Bronchial epithelial cell (primary cell): ENCODE data around the gene CD82. TPM values are rescaled to one million over a fixed set of nuclear protein-coding genes. Genes with fewer than 3 reads are reported as not detected.
A peak's percentile ranks its signal among the peaks of the same experiment; 100 is the strongest.

ENCODE experiments used
- DNase-seq: peaks from one replicate; pipeline ENCODE4 v3.0.0-alpha.2; 2010; ENCODE audit warnings: low read depth
- FAIRE-seq: peaks from 2 replicates; lab custom pipeline; 2011; peaks lifted over from hg19 to GRCh38; lab: Jason Lieb, UNC
- H3K27me3 ChIP-seq: 2 replicates; pipeline ENCODE4 v1.5.1; 2011; ENCODE audit warnings: low read length; ENCODE audit not compliant: control insufficient read depth, insufficient read depth
- H3K36me3 ChIP-seq: 2 replicates; pipeline ENCODE4 v1.5.1; 2011; ENCODE audit warnings: low read length; ENCODE audit not compliant: control insufficient read depth, insufficient read depth
- H3K4me3 ChIP-seq: 2 replicates; pipeline ENCODE4 v1.5.1; 2011; ENCODE audit warnings: mild to moderate bottlenecking, low read depth, low read length, control low read depth
- CTCF ChIP-seq: IDR thresholded peaks from 2 replicates; pipeline ENCODE4 v1.5.1; 2011; ENCODE audit warnings: mild to moderate bottlenecking, moderate library complexity, low read length, control low read depth, inconsistent platforms; ENCODE audit not compliant: insufficient read depth, severe bottlenecking
- total RNA-seq: library from RNA; depleted of rRNA; stranded (reverse); fragments of >200 nt; gene quantifications from 2 replicates; pipeline ENCODE4 v1.2.1, GENCODE V29; 2014

CD82 gene
- total RNA-seq, 1 donor from 2014 or later = 48.7 TPM

GRCh38 chr11:44573333-44573732 is 7.9 kb downstream of the CD82 start:
- no peak for TF ChIP-seq CTCF
- Histone ChIP-seq H3K27me3 (no peaks in the 10 kb centered on the region), H3K4me3 (no peak overlapping the region), H3K36me3 (peaks cover 10% of the 10 kb centered on the region)
- FAIRE-seq = no peak
- peak; percentile 61 for DNase-seq

DNA sequence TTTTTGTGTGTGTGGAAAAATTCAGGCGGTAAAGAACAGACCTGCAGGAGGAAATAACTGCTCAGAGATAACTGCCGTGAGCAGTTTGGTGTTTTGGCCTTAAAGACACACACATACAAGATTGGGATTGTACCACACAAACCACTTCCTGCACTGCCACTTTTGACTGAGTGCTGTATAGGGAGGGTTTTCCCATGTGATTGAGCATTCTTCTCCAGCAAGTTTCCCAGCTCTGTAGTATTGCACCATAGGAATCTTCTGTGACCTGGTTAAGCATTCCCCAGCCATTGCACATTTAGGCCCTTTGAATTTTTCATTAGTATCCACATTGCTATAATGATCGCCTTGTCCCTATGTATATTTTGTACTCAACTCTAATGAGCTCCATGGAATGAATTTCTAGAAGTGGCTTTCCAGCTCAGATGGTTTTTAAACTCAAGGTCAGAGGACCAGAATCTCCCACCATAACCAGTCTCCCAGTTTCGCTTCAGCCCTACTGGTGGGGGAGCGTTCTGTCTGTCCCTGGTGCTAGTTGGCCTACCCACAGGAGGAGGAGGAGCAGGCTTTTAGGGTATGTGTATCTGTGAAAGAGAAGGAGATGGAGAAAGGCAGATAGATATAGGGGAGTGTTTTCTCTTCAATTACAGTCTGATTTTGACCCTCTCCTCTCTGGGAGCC is 9.3 kb downstream of the CD82 start:
- Histone ChIP-seq H3K27me3 (no peaks in the 10 kb centered on the region), H3K4me3 (no peak overlapping the region), H3K36me3 (peaks cover 9% of the 10 kb centered on the region)
- DNase-seq (peak; percentile 97), FAIRE-seq (peak; percentile 43)
- TF ChIP-seq CTCF = no peak

GRCh38 chr11:44575288-44575672 is 9.8 kb downstream of the CD82 start:
- DNase-seq (peak; percentile 88), FAIRE-seq (no peak)
- Histone ChIP-seq H3K27me3 (no peaks in the 10 kb centered on the region), H3K4me3 (no peak overlapping the region), H3K36me3 (peaks cover 9% of the 10 kb centered on the region)
- no peak for TF ChIP-seq CTCF

DNA sequence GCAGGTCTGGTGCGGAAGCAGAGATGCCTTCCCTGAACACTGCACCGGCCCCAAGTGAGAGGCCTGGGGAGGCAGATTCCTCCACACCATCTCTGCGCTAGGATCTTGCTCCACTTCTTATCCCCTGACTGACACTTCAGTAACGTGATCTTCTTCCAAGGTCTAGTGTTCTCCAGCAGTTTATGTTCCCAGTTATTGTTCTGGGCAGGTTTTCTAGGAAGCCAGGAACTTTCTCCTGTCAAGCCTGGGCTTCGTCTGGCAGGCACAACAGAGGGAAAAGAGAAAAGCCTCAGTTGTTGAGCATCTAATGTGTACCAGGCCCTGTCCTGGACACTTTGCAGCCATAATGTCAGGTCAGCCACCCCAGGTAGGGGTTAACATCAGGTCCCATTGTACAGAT is 10.5 kb downstream of the CD82 start:
- Histone ChIP-seq H3K4me3 (no peak overlapping the region), H3K36me3 (peaks cover 6% of the 10 kb centered on the region), H3K27me3 (no peaks in the 10 kb centered on the region)
- no peak for DNase-seq
- no peak for TF ChIP-seq CTCF
- FAIRE-seq = peak; percentile 98

DNA sequence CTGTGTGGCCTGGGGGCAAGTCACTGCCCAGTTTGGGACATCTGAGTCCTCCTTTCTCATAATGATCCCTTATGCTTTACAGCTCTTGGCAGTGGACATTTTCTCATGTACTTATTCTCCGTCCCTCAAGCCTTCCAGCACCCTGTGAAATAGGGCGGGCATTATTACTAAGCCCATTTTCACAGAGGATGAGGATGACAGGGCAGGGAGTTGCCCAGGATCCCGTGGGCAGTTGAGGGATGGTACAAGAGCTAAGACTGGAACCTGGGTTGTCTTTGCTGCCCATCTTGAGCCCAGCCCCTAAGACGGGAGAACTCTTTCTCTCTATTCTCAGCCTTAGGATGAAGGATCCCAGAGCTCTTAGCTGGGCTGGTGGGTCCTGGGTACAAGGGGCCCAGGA is 11.2 kb downstream of the CD82 start:
- no peak overlapping the region for H3K4me3 ChIP-seq
- DNase-seq (no peak), FAIRE-seq (no peak)
- peaks cover 6% of the 10 kb centered on the region for H3K36me3 ChIP-seq
- H3K27me3 ChIP-seq = no peaks in the 10 kb centered on the region
- no peak for TF ChIP-seq CTCF
